Mucosa of descending colon (tissue), 3 donors: ENCODE data around the gene IL11RA. TPM values are rescaled to one million over a fixed set of nuclear protein-coding genes. Genes with fewer than 3 reads are reported as not detected.

Source experiments
- ATAC-seq: fragments of 200-7000 bp; cut with Tn5 transposase; one replicate; pipeline ENCODE4 v1.9.1; 2020; ENCODE audit warnings: mild to moderate bottlenecking, moderate library complexity
- DNase-seq, 3 donors: peaks; one replicate each; pipeline ENCODE4 v3.0.0-alpha.2; 2020
- H3K36me3 ChIP-seq: fragments of 200-600 bp; one replicate; pipeline ENCODE4 v1.8.0; 2021; ENCODE audit warnings: low read depth, mild to moderate bottlenecking
- H3K4me1 ChIP-seq: fragments of 200-600 bp; one replicate; pipeline ENCODE4 v1.8.0; 2021; ENCODE audit warnings: low read depth, mild to moderate bottlenecking
- H3K4me3 ChIP-seq: fragments of 200-600 bp; one replicate; pipeline ENCODE4 v1.8.0; 2021; ENCODE audit warnings: mild to moderate bottlenecking
- H3K9me3 ChIP-seq: fragments of 200-600 bp; one replicate; pipeline ENCODE4 v1.8.0; 2021; ENCODE audit warnings: mild to moderate bottlenecking
- intact Hi-C, 2 donors: fragments of 100-400 bp; cut with DNase I in 1 of 2; cut with micrococcal nuclease in 1 of 2; formaldehyde crosslinking; loops; one replicate each; pipeline versions ENCODE4 v1.11.0 to v1.11.1; 2022; cut with DNase I, micrococcal nuclease
- total RNA-seq, 3 donors: library from RNA; stranded (reverse); fragmentation: NEBNext Ultra II Directional in 2 of 3; extraction: Animal tissue kit (Norgen Biotek cat#: 25700) in 2 of 3; gene quantifications; one replicate each; pipeline versions ENCODE4 v1.2.1 to v1.2.4, GENCODE V29; 2021 to 2023
- TF ChIP-seq, protein P1 (sequence below): fragments of 200-600 bp; IDR thresholded peaks from one replicate; pipeline ENCODE4 v1.8.0; 2022; ENCODE audit warnings: antibody characterized with exemption, mild to moderate bottlenecking
- donor health status: DM: no; HTN: no; CAD: no; lungs with moderate emphysema.
- donor health status: DM: no; HTN: no; CAD: no.
- donor health status: DM: no; HTN: yes; CAD: no.

The IL11RA gene
- total RNA-seq, 3 donors from 2014 or later, result 18.8 to 57.4 (median 41.0) TPM

DNA sequence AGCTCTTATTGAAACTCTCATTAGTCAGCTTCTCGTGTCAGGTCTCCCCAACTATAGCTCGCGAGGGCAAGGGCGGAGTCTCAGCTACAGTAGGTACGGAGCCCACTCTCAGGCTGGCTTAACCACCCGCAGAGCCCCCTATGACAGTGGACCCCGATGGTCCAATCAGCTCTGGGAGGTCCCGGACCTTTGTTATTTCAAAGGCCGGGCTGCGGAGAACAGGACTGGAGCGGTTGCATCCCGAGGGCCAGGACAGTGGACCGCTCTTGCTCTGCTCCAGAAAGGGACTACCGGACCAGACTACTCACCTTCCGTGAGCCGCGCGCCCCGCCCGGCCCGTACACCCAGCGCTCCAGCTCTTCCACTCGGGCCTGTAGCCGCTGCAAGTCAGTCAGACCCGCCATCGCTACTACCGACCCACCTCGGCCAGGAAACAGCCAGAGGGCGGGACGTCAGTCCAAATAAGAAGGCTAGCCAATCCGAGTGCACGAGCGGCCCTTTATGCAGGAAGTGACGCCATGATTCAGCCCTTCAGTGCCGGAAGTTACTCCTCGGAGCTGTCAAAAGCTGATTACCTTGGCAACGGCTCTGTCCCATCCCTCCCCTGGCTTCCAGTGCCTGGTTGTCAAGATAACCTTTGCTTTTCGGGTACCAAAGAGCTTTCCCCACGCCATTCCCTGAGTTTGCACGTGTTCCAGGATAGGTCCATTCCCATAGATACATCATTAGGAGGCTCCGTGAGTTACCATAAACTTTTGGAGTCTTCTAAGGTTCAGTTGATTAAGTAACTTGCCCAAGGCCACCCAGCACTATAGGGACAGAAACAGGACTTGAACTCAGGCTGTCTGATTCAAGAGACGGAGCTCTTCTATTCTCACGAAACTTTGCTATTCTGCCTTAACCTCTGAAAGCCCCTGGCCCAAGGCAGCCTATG is 31.7 kb upstream of the IL11RA start, which contains the start of gene DCTN3:
Gene DCTN3 (minus strand): TSS at position 435 of the 934 bp plus-strand sequence. CDS start 31 bp downstream, at position 404.
- intact Hi-C loops, result no loop called here
- no peaks in the 10 kb centered on the region for H3K9me3 ChIP-seq
- peak within 1 kb of the TSS; percentile 75 for H3K4me3 ChIP-seq
- H3K36me3 ChIP-seq, result no peaks in the 10 kb centered on the region
- H3K4me1 ChIP-seq, result peaks cover 9% of the 10 kb centered on the region
- DNase-seq (peak; percentile 91 to 96 (median 94)), ATAC-seq (peak; percentile 100)
- TF ChIP-seq, protein P1, sequence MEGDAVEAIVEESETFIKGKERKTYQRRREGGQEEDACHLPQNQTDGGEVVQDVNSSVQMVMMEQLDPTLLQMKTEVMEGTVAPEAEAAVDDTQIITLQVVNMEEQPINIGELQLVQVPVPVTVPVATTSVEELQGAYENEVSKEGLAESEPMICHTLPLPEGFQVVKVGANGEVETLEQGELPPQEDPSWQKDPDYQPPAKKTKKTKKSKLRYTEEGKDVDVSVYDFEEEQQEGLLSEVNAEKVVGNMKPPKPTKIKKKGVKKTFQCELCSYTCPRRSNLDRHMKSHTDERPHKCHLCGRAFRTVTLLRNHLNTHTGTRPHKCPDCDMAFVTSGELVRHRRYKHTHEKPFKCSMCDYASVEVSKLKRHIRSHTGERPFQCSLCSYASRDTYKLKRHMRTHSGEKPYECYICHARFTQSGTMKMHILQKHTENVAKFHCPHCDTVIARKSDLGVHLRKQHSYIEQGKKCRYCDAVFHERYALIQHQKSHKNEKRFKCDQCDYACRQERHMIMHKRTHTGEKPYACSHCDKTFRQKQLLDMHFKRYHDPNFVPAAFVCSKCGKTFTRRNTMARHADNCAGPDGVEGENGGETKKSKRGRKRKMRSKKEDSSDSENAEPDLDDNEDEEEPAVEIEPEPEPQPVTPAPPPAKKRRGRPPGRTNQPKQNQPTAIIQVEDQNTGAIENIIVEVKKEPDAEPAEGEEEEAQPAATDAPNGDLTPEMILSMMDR, result no peak

DNA sequence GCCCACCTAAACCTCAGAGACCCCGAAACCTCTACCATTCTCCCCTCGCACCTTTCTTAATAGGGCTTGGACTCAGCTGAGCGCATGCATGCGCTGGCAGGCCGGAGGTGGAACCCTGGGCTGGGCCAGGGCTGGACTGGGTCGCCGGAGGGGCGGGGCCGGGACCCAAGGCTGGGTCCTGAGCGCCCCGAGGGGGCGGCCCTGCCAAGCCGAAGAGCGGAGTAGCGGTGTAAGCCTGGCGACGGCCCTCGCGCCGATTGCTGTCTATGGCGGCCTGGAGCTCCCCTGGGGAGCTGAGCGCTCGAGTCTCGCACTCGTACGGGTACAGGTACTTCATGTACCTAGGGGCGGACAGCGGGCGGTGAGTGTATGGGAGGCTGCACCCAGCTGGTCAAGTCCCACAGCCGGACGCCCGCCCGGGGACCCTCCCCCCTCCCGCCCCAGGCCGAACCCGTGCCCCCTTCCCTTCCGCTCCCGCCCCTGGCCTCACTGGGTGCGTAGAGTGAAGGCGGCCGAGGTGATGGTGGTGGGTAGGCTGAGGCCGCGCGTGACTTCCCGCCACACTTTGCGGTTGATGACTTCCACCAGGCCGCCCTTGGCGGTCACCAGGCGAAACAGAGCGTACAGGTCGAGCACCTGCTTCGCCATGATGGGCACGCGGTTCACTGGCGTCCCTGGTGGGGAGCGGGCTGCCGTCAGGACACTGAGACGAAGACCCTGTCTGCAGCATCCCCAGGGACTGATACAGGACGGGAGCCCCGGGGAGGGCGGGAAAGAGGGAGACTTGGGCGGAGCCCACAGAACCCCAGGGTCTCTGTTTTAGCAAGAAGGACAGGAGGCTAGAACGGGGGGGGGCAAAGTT is 28.4 kb upstream of the IL11RA start:
- ATAC-seq (no peak), DNase-seq (no peak)
- H3K9me3 ChIP-seq, result no peaks in the 10 kb centered on the region
- intact Hi-C loops, result no loop called here
- H3K4me1 ChIP-seq, result peaks cover 15% of the 10 kb centered on the region
- no peak overlapping the region for H3K4me3 ChIP-seq
- H3K36me3 ChIP-seq, result no peaks in the 10 kb centered on the region
- TF ChIP-seq, protein P1, result no peak

DNA sequence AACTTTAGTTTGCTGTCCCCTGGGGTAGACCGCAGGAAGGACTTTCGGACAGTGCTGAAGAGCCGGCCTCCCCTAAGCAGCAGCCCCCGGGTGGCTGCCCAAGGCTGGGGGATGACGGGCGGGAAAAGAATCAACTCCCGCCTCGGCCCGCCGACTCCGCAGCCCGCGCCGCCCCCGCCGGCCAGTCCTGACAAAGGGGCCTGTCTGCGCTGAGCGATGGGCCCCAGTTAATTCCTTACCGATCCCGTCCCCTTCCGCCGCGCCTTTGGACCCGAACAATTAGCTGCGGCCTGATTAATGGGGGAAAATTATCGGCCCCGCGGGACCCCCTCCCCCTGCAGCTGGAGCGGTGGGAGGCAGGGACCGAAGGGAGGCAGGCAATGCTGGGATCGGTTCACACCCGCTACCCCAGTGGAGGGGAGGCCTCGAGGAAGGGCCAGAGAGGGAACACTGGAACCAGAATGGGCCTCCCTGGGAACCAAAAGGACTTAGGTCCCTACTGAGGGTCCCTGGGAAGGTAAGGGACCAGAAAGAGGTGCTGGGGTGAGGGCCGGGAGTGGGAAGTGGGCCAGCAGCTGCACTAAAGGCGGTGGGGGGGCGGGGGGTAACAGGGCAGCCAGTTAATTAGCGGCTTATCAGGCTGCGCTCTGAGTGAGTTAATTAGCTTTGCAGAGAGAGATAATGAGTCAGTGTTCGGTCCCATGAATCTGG is 27.4 kb upstream of the IL11RA start:
- no peak overlapping the region for H3K4me3 ChIP-seq
- ATAC-seq (no peak), DNase-seq (no peak)
- intact Hi-C loops, result no loop called here
- H3K4me1 ChIP-seq, result peaks cover 17% of the 10 kb centered on the region
- no peaks in the 10 kb centered on the region for H3K9me3 ChIP-seq
- TF ChIP-seq, protein P1, result no peak
- H3K36me3 ChIP-seq, result no peaks in the 10 kb centered on the region

DNA sequence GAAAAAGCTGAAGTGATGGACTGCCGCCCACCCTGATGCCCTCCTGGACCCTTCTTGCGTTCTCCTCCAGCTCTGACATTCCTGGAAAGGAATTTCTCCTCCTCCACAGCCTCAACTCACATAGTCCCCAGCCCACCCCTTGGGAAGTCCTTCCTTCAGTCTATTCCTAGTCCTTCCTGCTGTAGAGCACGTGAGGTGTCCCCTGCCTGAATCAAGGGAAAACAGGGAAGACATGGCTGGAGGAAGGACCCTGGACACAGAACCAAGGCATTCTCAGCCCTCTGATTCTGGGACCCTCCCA is 26.8 kb upstream of the IL11RA start:
- Histone ChIP-seq H3K4me1 (peaks cover 16% of the 10 kb centered on the region), H3K4me3 (no peak overlapping the region), H3K36me3 (no peaks in the 10 kb centered on the region), H3K9me3 (no peaks in the 10 kb centered on the region)
- no peak for DNase-seq
- no peak for ATAC-seq
- intact Hi-C loops, result no loop called here
- TF ChIP-seq, protein P1, result no peak
